CD4-positive, alpha-beta T cell (primary cell): ENCODE results near the gene EIPR1. TPM values are rescaled to one million over a fixed set of nuclear protein-coding genes. Genes with fewer than 3 reads are reported as not detected.

Experiments used
- ATAC-seq: fragments of 200-7000 bp; cut with Tn5 transposase; one replicate; pipeline ENCODE4 v1.10.0; 2022; ENCODE audit warnings: mild to moderate bottlenecking; ENCODE audit not compliant: poor library complexity
- CTCF ChIA-PET: fragments of 350-600 bp; sonication (Branson Sonifier 250); formaldehyde crosslinking; loops from one replicate; lab custom pipeline; 2021; ENCODE audit warnings: antibody characterized with exemption, inconsistent platforms; lab: Charles Lee
- POLR2A ChIA-PET: fragments of 350-600 bp; sonication (Branson Sonifier 250); formaldehyde crosslinking; loops from one replicate; lab custom pipeline; 2021; ENCODE audit warnings: antibody characterized with exemption, inconsistent platforms; lab: Charles Lee
- DNase-seq, 14 experiments: peaks; one replicate each; pipeline ENCODE4 v3.0.0-alpha.2; 2013 to 2020; ENCODE audit warnings: mixed read lengths in 2 of 14
- H3K27ac ChIP-seq, 2 donors: one replicate each; pipeline versions ENCODE4 v1.5.1 to v1.7.0; 2013; ENCODE audit warnings: low read length in 2 of 2, low read depth in 1 of 2, mild to moderate bottlenecking in 1 of 2
- H3K27me3 ChIP-seq, 2 experiments: 1 replicate in 1 of 2; 2 replicates in 1 of 2; pipeline versions ENCODE4 v1.6.1 to v1.7.0; 2013; ENCODE audit warnings: low read length in 2 of 2, control low read depth in 1 of 2, mild to moderate bottlenecking in 1 of 2, moderate library complexity in 1 of 2; ENCODE audit not compliant: insufficient read depth in 2 of 2, control insufficient read depth in 1 of 2
- H3K36me3 ChIP-seq: one replicate; pipeline ENCODE4 v1.6.1; 2013; ENCODE audit warnings: low read length, control low read depth; ENCODE audit not compliant: insufficient read depth
- H3K4me1 ChIP-seq: one replicate; pipeline ENCODE4 v1.6.1; 2013; ENCODE audit warnings: low read length, control low read depth; ENCODE audit not compliant: insufficient read depth
- H3K4me3 ChIP-seq: one replicate; pipeline ENCODE4 v1.5.1; 2013; ENCODE audit warnings: mild to moderate bottlenecking, low read length, moderate library complexity
- H3K9me3 ChIP-seq, 2 experiments: 1 replicate in 1 of 2; 2 replicates in 1 of 2; pipeline versions ENCODE4 v1.6.1 to v1.7.0; 2013; ENCODE audit warnings: low read length in 2 of 2, mild to moderate bottlenecking in 2 of 2, control low read depth in 1 of 2, moderate library complexity in 1 of 2; ENCODE audit not compliant: control insufficient read depth in 1 of 2, insufficient read depth in 1 of 2
- H3K27ac Mint-ChIP-seq: one replicate; pipeline ENCODE4 v1.8.0; 2020; ENCODE audit warnings: mixed read lengths
- H3K27me3 Mint-ChIP-seq: one replicate; pipeline ENCODE4 v1.8.0; 2021; ENCODE audit warnings: mixed read lengths
- H3K36me3 Mint-ChIP-seq: one replicate; pipeline ENCODE4 v1.8.0; 2021; ENCODE audit warnings: low read depth, mixed read lengths
- H3K4me1 Mint-ChIP-seq: one replicate; pipeline ENCODE4 v1.8.0; 2021; ENCODE audit warnings: low read depth, mixed read lengths
- H3K4me3 Mint-ChIP-seq: one replicate; pipeline ENCODE4 v1.8.0; 2020; ENCODE audit warnings: mild to moderate bottlenecking, mixed read lengths
- H3K9me3 Mint-ChIP-seq: one replicate; pipeline ENCODE4 v1.8.0; 2020; ENCODE audit warnings: mixed read lengths
- intact Hi-C, 2 experiments: fragments of 100-400 bp; cut with DNase I in 1 of 2; cut with micrococcal nuclease in 1 of 2; formaldehyde crosslinking; loops; one replicate each; pipeline versions ENCODE4 v1.15.1 to v1.9.0; 2023 to 2025; cut with DNase I, micrococcal nuclease
- total RNA-seq, 174 experiments: library from RNA in 2 of 174; stranded (reverse) in 2 of 174; gene quantifications; one replicate each; pipeline ENCODE4 v1.2.3 and lab custom pipeline; 2021 to 2026
- TF ChIP-seq, protein P1 (sequence below): fragments of 200-600 bp; IDR thresholded peaks from one replicate; pipeline ENCODE4 v1.8.0; 2022; ENCODE audit warnings: antibody characterized with exemption, mild to moderate bottlenecking

Gene EIPR1
- total RNA-seq, 2 experiments from 2014 or later: 11.0 to 12.4 TPM

DNA sequence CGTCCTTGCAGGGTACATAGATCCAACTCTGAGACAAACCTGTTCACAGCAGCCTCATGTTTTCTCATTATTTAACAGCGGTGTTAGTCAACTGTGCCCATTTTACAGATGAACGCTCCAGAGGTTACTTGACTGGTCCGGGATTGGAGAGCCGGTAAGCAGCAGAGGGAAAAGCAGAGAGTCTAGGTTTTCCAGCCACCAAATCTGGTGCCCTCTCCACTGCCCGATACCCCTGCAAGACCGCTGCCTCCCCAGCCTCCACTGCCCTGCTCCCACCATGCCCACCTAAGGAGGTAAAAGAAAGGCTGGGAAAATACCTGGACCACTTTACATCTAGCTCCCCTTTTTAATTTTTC, 51.5 kb downstream of the EIPR1 start:
- DNase-seq (no peak), ATAC-seq (no peak)
- no peaks in the 10 kb centered on the region for H3K4me1 Mint-ChIP-seq
- peaks cover 47% of the 10 kb centered on the region for H3K36me3 Mint-ChIP-seq
- no peaks in the 10 kb centered on the region for H3K27me3 Mint-ChIP-seq
- intact Hi-C loops: no loop called here
- Histone ChIP-seq H3K4me3 (no peak overlapping the region), H3K27ac (no peak overlapping the region), H3K4me1 (no peaks in the 10 kb centered on the region), H3K27me3 (no peaks in the 10 kb centered on the region), H3K9me3 (no peaks in the 10 kb centered on the region), H3K36me3 (peaks cover 15% of the 10 kb centered on the region)
- TF ChIP-seq, protein P1, sequence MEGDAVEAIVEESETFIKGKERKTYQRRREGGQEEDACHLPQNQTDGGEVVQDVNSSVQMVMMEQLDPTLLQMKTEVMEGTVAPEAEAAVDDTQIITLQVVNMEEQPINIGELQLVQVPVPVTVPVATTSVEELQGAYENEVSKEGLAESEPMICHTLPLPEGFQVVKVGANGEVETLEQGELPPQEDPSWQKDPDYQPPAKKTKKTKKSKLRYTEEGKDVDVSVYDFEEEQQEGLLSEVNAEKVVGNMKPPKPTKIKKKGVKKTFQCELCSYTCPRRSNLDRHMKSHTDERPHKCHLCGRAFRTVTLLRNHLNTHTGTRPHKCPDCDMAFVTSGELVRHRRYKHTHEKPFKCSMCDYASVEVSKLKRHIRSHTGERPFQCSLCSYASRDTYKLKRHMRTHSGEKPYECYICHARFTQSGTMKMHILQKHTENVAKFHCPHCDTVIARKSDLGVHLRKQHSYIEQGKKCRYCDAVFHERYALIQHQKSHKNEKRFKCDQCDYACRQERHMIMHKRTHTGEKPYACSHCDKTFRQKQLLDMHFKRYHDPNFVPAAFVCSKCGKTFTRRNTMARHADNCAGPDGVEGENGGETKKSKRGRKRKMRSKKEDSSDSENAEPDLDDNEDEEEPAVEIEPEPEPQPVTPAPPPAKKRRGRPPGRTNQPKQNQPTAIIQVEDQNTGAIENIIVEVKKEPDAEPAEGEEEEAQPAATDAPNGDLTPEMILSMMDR: no peak
- CTCF ChIA-PET: no interaction called here
- POLR2A ChIA-PET: no interaction called here
- no peaks in the 10 kb centered on the region for H3K9me3 Mint-ChIP-seq
- no peak overlapping the region for H3K27ac Mint-ChIP-seq
- H3K4me3 Mint-ChIP-seq: no peak overlapping the region

DNA sequence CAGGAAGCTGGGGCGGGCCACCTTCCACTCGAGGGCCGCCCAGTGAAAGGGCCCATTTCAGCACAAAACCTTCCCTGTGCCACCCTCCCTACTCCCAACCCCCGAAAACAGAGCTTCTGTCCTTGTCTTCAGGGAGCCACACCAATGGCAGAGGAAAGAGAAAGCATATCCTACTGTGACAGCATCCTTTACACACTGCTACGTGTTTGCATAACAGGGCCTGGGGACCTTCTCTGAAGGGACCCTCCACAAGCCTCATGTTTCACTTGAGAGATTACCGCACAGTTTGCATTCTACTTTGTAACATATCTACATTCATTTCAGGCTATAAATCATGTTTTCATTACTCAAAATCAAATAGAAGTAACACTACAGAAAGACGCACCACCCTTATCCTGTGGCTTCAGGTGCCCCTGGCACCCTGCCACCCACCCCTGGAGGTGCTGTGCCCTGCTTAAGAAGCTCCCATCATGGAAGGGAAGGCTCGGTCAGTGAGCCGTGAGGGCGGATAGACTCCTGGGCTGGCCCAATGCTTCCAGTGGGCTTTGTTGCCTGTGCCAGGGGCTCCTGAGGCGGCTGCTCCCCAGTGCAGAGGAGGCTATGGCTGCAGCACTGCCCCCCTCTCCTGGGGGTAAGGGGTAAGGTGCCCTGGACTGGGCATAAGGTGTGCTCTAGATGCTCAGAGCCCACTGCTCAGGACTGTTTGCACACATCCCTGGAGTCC, 52.0 kb downstream of the EIPR1 start:
- no peak overlapping the region for H3K4me3 Mint-ChIP-seq
- no peaks in the 10 kb centered on the region for H3K4me1 Mint-ChIP-seq
- Histone ChIP-seq H3K27ac (no peak overlapping the region), H3K4me3 (no peak overlapping the region), H3K36me3 (peaks cover 11% of the 10 kb centered on the region), H3K4me1 (no peaks in the 10 kb centered on the region), H3K9me3 (no peaks in the 10 kb centered on the region), H3K27me3 (no peaks in the 10 kb centered on the region)
- intact Hi-C loops: no loop called here
- no peaks in the 10 kb centered on the region for H3K27me3 Mint-ChIP-seq
- POLR2A ChIA-PET: no interaction called here
- peaks cover 47% of the 10 kb centered on the region for H3K36me3 Mint-ChIP-seq
- ATAC-seq: no peak
- no peak overlapping the region for H3K27ac Mint-ChIP-seq
- CTCF ChIA-PET: no interaction called here
- no peak for DNase-seq
- H3K9me3 Mint-ChIP-seq: no peaks in the 10 kb centered on the region
- TF ChIP-seq, protein P1: no peak

DNA sequence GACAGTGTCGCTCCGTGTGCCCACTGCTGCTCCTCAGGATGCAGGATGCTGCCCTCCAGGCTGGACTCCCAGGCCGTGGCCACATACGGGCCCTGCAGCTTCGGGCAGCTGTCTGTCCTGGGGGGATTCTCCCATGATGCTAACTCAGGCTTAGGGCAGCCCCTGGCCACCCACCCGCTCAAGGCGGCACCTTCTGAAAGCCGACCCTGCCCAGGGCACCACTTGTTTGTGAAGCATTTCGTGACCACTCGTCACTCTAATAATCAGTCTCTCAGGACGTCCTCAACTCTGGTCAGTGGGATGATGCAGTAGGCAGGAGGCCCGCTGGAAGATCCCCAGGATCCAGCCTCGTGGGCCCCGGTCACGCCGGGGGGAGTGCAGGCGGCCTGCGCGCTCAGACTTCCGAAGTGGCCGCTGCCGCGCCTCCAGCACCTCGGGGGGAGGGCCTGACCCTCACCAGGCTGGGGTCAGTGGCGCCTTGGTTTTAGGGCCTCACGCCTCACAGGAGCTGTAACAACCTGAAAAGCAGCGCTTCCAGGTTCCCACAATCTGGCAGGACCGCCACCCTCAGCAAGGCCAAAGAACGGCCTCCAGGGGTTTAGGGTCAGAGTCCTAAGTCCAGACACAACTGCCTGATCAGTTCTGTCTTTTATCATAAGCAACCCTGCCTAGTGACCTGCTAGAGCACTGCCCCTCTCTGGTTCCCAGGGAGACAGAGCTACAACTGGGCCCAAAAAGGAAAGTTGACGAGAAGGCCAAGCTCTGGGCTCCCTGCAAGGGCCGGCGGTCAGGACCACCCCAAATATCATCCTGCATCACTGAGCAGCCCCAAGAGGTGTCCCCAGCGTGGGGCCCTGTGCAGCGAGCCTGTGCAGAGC, 53.0 kb downstream of the EIPR1 start:
- Mint-ChIP-seq H3K27ac (no peak overlapping the region), H3K4me1 (no peaks in the 10 kb centered on the region), H3K4me3 (no peak overlapping the region), H3K9me3 (no peaks in the 10 kb centered on the region), H3K36me3 (peaks cover 42% of the 10 kb centered on the region), H3K27me3 (no peaks in the 10 kb centered on the region)
- TF ChIP-seq, protein P1: no peak
- intact Hi-C loops: no loop called here
- ATAC-seq: no peak
- H3K4me1 ChIP-seq: no peaks in the 10 kb centered on the region
- no peaks in the 10 kb centered on the region for H3K27me3 ChIP-seq
- POLR2A ChIA-PET: no interaction called here
- peaks cover 8% of the 10 kb centered on the region for H3K36me3 ChIP-seq
- H3K9me3 ChIP-seq: no peaks in the 10 kb centered on the region
- no peak overlapping the region for H3K4me3 ChIP-seq
- H3K27ac ChIP-seq: no peak overlapping the region
- DNase-seq: no peak
- CTCF ChIA-PET: no interaction called here
